GF-D8 (cell line): ENCODE results near the gene MNS1.
"Not testable (repeated sequence)": the region's sequence is repeated elsewhere in the genome, so short reads cannot be mapped to it uniquely, and the experiment has no call there.

Experiments used
- DNase-seq: peaks from one replicate; lab custom pipeline; 2025; lab: John Stamatoyannopoulos, UW

Gene MNS1

GRCh38 chr15:56445746-56446145, 19.2 kb downstream of the MNS1 start:
- DNase-seq: no peak

DNA sequence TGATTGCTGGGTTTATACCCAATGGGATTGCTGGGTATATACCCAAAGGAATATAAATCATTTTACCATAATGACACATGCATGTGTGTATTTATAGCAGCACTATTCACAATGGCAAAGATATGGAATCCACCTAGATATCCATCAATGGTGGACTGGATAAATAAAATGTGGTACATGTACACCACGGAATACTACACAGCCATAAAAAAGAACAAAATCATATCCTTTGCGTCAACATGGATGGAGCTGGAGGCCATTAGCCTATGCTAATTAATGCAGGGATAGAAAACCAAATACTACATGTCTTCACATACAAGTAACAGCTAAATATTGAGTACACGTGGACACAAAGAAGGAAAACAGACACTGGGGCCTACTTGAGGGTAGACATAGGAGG, 22.6 kb downstream of the MNS1 start:
- DNase-seq: no peak

DNA sequence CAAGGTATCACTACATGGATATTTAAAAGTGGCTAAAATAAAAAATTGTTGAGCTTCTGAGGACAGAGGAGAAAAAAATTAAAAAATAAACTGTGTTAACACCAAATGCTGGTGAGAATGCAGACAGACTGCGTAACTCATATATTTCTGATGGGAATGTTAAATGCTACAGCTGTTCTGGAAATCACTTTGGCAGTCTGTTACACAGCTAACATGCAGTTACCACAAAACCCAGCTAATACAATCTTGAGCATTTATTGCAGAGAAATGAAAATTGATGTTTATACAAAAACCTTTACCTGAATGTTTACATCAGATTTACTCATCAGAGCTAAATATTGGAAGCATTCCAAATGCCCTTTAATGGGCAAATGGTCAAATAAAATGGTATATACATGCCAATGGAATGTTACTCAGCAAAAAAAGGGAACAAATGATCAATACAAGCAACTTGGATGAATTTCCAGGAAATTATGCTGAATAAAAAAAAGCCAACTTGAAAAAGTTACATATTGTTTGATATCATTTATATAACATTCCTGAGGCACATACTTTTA, 24.6 kb downstream of the MNS1 start:
- no peak for DNase-seq

DNA sequence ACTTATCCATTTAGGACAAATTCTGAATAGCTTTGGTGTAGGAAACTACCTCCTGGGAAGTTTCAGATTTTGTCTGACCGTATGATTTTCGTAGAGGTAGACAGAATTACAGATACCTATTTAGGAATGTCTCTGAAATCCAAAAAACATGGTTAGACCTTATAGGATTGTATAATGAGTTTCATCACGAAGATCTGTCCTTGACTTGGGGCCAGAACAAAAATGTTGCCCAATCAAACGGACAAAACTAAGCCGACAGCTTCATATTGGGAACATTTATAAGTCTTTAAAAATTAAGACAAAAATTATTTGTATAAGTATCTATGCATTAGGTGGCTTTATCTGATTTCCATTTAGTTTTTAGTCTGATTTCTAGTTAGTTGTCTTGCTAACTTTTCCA, 32.6 kb downstream of the MNS1 start:
- no peak for DNase-seq

GRCh38 chr15:56428821-56429458, 36.0 kb downstream of the MNS1 start:
- peak; percentile 0 for DNase-seq

DNA sequence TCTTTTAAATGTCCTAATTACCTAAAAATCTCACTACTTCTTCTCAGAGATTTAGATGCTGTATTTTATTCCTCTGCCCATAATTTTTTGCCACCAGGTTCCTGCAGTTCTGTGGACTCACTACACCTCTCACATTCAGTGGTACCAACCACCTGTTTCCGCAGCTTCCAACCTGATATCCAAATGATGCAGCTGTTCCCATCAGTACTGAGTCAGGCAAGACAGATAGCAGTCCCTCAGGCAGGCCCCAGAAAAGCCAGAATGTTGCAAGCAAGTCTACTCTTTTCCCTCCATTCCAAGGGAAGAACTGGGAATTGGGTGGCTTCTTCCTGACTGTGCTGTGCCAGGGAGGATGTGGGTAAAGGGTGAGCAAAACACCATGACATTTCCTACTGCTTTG, 39.0 kb downstream of the MNS1 start:
- DNase-seq: no peak

DNA sequence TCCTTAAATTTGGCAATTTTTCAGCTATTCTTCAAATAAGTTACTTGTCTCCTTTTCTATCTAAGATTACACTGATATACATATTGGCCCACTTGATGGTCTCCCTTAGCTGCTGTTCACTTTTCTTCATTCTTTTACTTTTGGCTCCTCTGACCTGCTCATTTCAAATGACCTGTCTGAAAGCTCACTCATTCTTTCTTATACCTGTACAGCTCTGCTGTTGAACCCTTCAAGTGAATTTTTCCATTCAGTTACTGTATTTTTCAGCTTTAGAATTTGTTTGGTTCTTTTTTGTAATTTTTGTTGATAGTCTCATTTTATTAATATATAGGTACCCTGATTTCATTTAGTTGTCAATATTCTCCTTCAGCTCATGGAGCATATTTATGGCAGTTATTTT, 39.7 kb downstream of the MNS1 start:
- DNase-seq: no peak

- DNase-seq: not testable (repeated sequence)
Measured at GRCh38 chr15:56413114-56413733, 51.7 kb downstream of the MNS1 start.

- no peak for DNase-seq
Measured at GRCh38 chr15:56411122-56411749, 53.7 kb downstream of the MNS1 start.

DNA sequence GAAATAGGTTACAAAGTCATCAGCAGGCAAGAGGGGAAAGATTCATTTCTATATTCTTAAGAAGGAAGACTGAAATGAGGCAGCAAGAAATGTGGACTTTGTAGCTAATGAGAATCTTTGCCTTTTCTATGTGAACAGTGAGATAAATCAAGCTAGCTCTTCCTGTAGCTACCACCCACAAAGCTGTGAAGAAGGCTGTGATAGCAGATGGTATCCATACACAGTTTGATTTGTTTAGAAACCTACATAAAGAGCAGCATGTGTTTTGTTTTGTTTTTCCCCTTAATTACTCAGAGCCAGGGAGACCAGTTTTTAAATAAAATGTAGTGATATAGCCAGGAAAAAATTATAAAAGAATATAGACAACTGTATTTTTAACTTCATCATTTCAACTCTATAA, 54.2 kb downstream of the MNS1 start:
- no peak for DNase-seq

DNA sequence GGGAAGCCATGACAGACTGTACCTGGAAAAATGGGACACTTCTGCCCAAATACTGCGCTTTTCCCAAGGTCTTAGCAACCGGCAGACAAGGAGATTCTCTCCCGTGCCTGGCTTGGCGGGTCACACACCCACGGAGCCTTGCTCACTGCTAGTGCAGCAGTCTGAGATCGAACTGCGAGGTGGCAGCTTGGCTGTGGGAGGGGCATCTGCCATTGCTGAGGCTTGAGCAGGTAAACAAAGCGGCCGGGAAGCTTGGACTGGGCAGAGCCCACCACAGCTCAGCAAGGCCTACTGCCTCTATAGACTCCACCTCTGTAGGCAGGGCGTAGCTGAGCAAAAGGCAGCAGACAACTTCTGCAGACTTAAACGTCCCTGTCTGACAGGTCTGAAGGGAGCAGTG, 65.7 kb downstream of the MNS1 start:
- not testable (repeated sequence) for DNase-seq

GRCh38 chr15:56397325-56397724, 67.6 kb downstream of the MNS1 start:
- DNase-seq: not testable (repeated sequence)

DNA sequence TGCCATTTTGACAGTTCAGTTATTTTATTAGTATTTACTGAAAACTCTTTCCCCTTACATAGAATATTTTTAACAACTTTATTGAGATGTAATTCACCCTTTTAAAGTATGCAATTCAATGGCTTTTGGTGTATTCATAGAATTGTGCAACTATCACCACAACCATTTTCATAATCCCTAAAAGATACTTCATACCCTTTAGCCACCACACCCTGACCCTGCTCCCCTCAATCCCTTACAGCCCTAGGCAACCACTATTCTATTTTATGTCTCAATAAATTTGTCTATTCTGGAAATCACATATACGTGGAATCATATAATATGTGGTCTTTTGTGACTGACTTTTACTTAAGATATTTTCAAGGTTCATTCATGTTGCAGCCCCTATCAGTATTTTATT, 70.0 kb downstream of the MNS1 start:
- DNase-seq: no peak

DNA sequence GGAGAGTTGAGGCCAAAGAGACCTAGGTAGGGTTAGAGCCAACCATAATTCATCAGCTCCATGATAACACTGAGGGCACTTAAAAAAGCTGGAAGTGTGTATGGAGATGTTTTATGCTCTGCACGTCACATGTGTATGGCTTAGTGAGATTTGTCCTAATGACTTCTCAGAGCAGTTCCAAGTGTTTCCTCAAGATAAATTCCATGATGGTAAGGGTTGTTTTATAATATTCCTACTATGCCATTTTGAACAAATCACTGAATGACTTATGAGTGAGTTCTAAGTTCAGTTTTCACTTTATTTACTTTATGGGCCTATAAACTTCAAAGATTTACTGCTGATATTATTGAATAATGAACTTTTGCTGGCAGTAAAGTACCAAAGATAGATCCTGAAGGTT, 71.7 kb downstream of the MNS1 start:
- DNase-seq: no peak

DNA sequence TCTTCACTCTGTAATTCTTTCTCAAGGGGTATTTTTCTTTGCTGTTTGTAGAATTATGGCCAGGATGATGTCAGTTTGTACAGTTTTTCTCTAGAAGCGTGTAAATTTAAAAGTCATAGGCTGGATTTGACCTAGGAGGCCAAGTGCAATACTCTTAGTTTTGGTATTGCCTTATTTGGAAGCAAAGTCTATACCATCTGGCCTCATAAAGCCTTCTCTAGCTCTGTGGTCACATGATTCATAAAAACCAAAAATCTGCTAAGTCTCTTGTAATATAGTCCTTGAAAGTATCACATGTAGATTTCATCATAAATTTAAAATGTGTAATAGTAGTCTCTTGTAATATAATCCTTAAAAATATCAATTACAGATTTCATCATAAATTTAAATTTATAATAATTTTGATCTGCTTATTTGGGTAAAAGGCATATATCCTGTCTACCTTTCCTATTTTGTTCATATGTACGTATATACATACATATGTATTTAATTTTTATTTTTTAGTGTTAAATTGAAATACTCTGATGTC, 74.1 kb downstream of the MNS1 start:
- DNase-seq: no peak

DNA sequence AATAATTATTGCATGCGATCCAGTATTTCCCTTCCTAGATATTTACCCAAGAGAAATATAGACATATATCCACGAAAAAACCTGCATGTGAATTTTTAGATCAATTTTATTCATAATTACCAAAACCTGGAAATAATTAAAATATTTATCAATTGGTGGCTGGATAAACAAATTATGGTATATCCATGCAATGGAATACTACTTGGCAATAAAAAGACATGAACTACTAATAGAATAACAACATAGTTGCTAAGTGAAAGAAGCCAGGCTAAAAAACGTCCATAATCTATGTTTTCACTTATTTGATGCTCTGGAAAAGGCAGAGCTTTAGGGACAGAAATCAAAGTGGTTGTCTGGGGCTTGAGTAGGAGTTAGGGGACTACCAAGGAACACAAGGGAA, 79.0 kb downstream of the MNS1 start:
- no peak for DNase-seq

DNA sequence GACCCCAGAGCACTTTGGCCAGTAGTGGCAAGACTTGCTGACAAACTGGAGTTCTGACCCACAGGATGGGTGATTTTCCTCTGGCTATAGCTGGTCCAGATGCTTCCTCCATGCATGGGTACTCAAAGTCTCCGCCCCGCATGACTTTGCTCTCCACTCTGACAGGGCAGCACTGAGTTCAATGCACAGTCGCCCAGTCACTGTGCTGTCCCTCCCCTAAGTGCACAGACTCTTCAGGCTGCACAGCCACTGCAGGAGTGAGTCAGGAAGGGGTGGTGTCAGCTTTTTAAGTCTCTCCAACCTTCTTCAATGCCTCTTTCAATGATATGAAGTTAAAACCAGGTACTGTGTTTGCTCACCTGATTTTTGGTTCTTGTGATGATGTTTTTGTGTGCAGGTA, 81.9 kb downstream of the MNS1 start:
- DNase-seq: no peak
